Measurements from ENCODE around the gene PMVK. TPM values are rescaled to one million over a fixed set of nuclear protein-coding genes. Genes with fewer than 3 reads are reported as not detected.

Gene PMVK
- total RNA-seq, 2 experiments from 2014 or later: 6.6 to 7.4 TPM

DNA sequence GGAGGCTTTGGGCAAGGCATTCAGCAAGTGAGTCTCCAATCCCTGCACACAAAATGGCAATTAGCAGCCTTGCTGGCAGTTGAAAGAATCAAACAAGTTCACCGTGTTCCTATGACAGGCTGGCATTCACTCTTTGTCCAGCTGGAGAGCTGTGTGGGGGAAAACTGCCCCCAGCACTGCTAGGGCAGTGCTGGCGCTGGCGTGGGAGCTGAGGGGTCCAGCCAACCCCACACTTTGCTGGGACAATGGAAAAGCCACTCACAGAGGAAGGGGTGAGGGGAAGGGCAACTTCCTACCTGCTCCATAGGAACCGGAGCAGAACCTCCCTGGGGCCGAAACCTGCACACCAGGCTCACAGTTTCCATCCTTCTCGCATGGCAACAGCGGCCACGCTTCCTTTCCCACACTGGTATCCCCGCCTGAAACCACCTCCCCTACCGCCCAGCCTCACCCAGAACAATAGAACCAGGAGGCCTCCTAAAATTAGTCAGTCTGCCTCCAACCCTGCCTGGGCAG is 39.7 kb downstream of the PMVK start:
- DNase-seq: no peak
- no peak overlapping the region for H3K4me3 Mint-ChIP-seq
- Histone ChIP-seq H3K4me3 (ENCODE audit: low read length) (no peak overlapping the region), H3K4me1 (ENCODE audit: insufficient read depth, low read length) (no peaks in the 10 kb centered on the region), H3K27ac (ENCODE audit: low read depth in 1 of 2, low read length in 2 of 2) (no peak overlapping the region), H3K9me3 (ENCODE audit: control insufficient read depth in 1 of 2, insufficient read depth in 1 of 2, low read length in 2 of 2) (no peaks in the 10 kb centered on the region), H3K27me3 (ENCODE audit: control insufficient read depth in 1 of 2, insufficient read depth in 2 of 2, low read length in 2 of 2) (peaks cover 0 to 2% of the 10 kb centered on the region in 2 experiments), H3K36me3 (ENCODE audit: insufficient read depth, low read length) (no peaks in the 10 kb centered on the region)
- TF ChIP-seq, protein P1, sequence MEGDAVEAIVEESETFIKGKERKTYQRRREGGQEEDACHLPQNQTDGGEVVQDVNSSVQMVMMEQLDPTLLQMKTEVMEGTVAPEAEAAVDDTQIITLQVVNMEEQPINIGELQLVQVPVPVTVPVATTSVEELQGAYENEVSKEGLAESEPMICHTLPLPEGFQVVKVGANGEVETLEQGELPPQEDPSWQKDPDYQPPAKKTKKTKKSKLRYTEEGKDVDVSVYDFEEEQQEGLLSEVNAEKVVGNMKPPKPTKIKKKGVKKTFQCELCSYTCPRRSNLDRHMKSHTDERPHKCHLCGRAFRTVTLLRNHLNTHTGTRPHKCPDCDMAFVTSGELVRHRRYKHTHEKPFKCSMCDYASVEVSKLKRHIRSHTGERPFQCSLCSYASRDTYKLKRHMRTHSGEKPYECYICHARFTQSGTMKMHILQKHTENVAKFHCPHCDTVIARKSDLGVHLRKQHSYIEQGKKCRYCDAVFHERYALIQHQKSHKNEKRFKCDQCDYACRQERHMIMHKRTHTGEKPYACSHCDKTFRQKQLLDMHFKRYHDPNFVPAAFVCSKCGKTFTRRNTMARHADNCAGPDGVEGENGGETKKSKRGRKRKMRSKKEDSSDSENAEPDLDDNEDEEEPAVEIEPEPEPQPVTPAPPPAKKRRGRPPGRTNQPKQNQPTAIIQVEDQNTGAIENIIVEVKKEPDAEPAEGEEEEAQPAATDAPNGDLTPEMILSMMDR (IDR thresholded peaks at IDR 0.05): no peak
- no peaks in the 10 kb centered on the region for H3K36me3 Mint-ChIP-seq (ENCODE audit: low read depth)
- no peaks in the 10 kb centered on the region for H3K27me3 Mint-ChIP-seq
- intact Hi-C loops (cut with DNase I, micrococcal nuclease): no loop called here
- ChIA-PET POLR2A (no interaction called here), CTCF (interaction anchor here (0.9 kb wide), 1 partner anchor 242 kb away, joined by 3 read pairs; no protein-coding TSS in a partner anchor)
- no peaks in the 10 kb centered on the region for H3K9me3 Mint-ChIP-seq
- H3K4me1 Mint-ChIP-seq (ENCODE audit: low read depth): no peaks in the 10 kb centered on the region
- no peak overlapping the region for H3K27ac Mint-ChIP-seq
- ATAC-seq (ENCODE audit: poor library complexity): no peak

- CTCF ChIA-PET: no interaction called here
- no peaks in the 10 kb centered on the region for H3K4me1 Mint-ChIP-seq (ENCODE audit: low read depth)
- ATAC-seq (ENCODE audit: poor library complexity) (no peak), DNase-seq (no peak)
- peaks cover 0 to 2% of the 10 kb centered on the region in 2 experiments for H3K27me3 ChIP-seq (ENCODE audit: control insufficient read depth in 1 of 2, insufficient read depth in 2 of 2, low read length in 2 of 2)
- no peaks in the 10 kb centered on the region for H3K36me3 ChIP-seq (ENCODE audit: insufficient read depth, low read length)
- no peak overlapping the region for H3K27ac Mint-ChIP-seq
- intact Hi-C loops (cut with DNase I, micrococcal nuclease): no loop called here
- no peaks in the 10 kb centered on the region for H3K9me3 ChIP-seq (ENCODE audit: control insufficient read depth in 1 of 2, insufficient read depth in 1 of 2, low read length in 2 of 2)
- H3K4me3 ChIP-seq (ENCODE audit: low read length): no peak overlapping the region
- TF ChIP-seq, protein P1 (IDR thresholded peaks at IDR 0.05): no peak
- H3K4me3 Mint-ChIP-seq: no peak overlapping the region
- POLR2A ChIA-PET: interaction anchor here (0.6 kb wide), 1 partner anchor 205 kb away, joined by 3 read pairs; no protein-coding TSS in a partner anchor
- no peaks in the 10 kb centered on the region for H3K36me3 Mint-ChIP-seq (ENCODE audit: low read depth)
- H3K9me3 Mint-ChIP-seq: no peaks in the 10 kb centered on the region
- no peaks in the 10 kb centered on the region for H3K4me1 ChIP-seq (ENCODE audit: insufficient read depth, low read length)
- H3K27ac ChIP-seq (ENCODE audit: low read depth in 1 of 2, low read length in 2 of 2): no peak overlapping the region
- no peaks in the 10 kb centered on the region for H3K27me3 Mint-ChIP-seq
These were observed 40.7 kb downstream of the PMVK start for GRCh38 chr1:154895798-154896197.

GRCh38 chr1:154891452-154891851 is 45.1 kb downstream of the PMVK start:
- Histone ChIP-seq H3K36me3 (ENCODE audit: insufficient read depth, low read length) (no peaks in the 10 kb centered on the region), H3K4me1 (ENCODE audit: insufficient read depth, low read length) (no peaks in the 10 kb centered on the region), H3K27me3 (ENCODE audit: control insufficient read depth in 1 of 2, insufficient read depth in 2 of 2, low read length in 2 of 2) (no peaks in the 10 kb centered on the region), H3K27ac (ENCODE audit: low read depth in 1 of 2, low read length in 2 of 2) (no peak overlapping the region), H3K9me3 (ENCODE audit: control insufficient read depth in 1 of 2, insufficient read depth in 1 of 2, low read length in 2 of 2) (no peaks in the 10 kb centered on the region), H3K4me3 (ENCODE audit: low read length) (no peak overlapping the region)
- Mint-ChIP-seq H3K4me1 (ENCODE audit: low read depth) (no peaks in the 10 kb centered on the region), H3K4me3 (no peak overlapping the region), H3K36me3 (ENCODE audit: low read depth) (no peaks in the 10 kb centered on the region), H3K27ac (no peak overlapping the region), H3K27me3 (no peaks in the 10 kb centered on the region), H3K9me3 (no peaks in the 10 kb centered on the region)
- POLR2A ChIA-PET: interaction anchor here (0.6 to 0.8 kb wide), 3 partner anchors 55 to 562 kb away, joined by 3 read pairs; no protein-coding TSS in a partner anchor
- intact Hi-C loops (cut with DNase I, micrococcal nuclease): no loop called here
- DNase-seq (no peak), ATAC-seq (ENCODE audit: poor library complexity) (no peak)
- TF ChIP-seq, protein P1 (IDR thresholded peaks at IDR 0.05): no peak
- CTCF ChIA-PET: no interaction called here

Data from CD4-positive, alpha-beta T cell (primary cell).